Erythroblast (primary cell): ENCODE data around the gene VEGFC.

ENCODE experiments used
- GATA1 ChIP-seq: IDR thresholded peaks from 2 replicates; pipeline ENCODE4 v1.6.1; 2011; ENCODE audit warnings: low read depth, mild to moderate bottlenecking, control low read depth, low read length, moderate library complexity
- POLR2A ChIP-seq: IDR thresholded peaks from 2 replicates; pipeline ENCODE4 v1.6.1; 2011; ENCODE audit warnings: mild to moderate bottlenecking, low read length

DNA sequence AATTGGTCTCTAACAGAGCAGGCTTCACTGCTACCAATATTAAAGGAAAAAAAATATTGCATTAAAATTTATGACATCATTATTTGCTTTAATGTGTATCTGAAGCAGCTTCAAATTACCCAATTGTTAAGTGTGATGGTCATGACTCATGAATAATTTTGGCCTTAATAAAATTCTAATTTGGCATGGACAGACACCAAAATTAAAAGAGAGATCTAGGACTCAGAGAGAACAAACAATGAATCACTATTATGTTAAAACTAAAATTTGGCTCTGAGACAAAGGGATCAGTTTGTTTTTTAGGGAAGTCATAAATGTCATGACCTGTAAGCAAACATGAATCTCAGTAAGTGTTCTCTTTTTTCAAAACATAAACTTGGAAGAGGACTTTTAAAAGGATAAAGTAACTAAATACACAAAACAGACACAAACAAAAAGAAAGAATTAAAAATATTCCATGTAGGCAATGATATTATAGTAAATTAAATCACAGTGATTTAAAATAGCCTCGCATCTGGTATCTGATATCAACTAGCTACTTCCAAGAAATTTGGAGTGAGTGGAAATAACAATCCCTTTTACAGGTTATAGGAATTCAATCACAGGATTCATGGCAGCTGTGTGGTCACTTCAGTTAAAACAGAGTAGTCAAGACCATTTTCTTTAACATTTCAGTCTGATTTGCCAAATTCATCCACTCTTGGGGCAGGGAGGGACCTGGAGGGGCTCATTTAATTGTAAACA lies 11.6 kb downstream of the VEGFC start:
- no peak for TF ChIP-seq POLR2A
- no peak for TF ChIP-seq GATA1
